Measurements from ENCODE around the gene CCDC127.

DNA sequence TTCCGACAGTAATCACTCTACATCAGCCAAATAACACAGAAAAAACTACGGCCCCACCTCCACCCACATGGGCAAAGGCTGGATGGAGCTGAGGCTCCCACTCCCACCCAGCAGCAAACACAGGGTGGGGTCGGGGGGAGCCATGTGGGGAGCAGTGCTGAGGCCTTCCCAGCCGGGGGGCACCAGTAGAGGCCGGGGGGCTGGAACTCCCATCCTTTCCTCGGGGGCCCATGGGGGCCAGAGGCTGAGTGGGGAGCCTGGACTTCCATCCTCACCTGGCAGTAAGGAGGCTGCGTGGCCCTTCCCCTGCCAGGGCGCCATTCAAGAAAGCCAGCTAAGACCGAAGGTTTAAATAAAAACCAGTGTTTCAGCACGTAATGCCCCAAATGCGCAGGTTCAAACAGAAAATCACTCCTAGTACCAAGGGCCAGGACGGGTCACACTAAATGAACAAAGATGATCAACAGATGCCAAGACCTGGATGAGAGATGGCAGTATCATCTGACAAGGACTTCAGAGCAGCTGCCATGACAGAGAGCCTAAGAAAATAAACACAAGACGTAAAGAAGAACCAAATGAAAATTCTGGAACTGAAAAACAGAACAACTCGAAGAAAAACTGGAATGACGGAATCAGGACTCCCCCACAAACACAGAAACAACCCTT lies 9.4 kb downstream of the CCDC127 start:
- TF ChIP-seq, protein P1, sequence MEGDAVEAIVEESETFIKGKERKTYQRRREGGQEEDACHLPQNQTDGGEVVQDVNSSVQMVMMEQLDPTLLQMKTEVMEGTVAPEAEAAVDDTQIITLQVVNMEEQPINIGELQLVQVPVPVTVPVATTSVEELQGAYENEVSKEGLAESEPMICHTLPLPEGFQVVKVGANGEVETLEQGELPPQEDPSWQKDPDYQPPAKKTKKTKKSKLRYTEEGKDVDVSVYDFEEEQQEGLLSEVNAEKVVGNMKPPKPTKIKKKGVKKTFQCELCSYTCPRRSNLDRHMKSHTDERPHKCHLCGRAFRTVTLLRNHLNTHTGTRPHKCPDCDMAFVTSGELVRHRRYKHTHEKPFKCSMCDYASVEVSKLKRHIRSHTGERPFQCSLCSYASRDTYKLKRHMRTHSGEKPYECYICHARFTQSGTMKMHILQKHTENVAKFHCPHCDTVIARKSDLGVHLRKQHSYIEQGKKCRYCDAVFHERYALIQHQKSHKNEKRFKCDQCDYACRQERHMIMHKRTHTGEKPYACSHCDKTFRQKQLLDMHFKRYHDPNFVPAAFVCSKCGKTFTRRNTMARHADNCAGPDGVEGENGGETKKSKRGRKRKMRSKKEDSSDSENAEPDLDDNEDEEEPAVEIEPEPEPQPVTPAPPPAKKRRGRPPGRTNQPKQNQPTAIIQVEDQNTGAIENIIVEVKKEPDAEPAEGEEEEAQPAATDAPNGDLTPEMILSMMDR (IDR thresholded peaks at IDR 0.05 in 8 of 11, conservative IDR thresholded peaks at IDR 0.05 in 3 of 11): no peak
- TF ChIP-seq POLR2A (IDR thresholded peaks at IDR 0.05): no peak

Measured in spleen (tissue), 7 donors.